Type B pancreatic cell (in vitro differentiated cells): ENCODE data around the gene ATP8B4. TPM values are rescaled to one million over a fixed set of nuclear protein-coding genes. Genes with fewer than 3 reads are reported as not detected.

ENCODE experiments used
- DNase-seq: peaks from one replicate; pipeline ENCODE4 v3.0.0; 2021; ENCODE audit warnings: mixed read lengths; ENCODE audit not compliant: unreplicated experiment; ENCODE audit errors: extremely low spot score
- H3K27ac Mint-ChIP-seq: 2 replicates; pipeline ENCODE4 v1.8.0; 2021; ENCODE audit warnings: mild to moderate bottlenecking, mixed read lengths
- H3K27me3 Mint-ChIP-seq: 2 replicates; pipeline ENCODE4 v1.8.0; 2021; ENCODE audit warnings: mixed read lengths
- H3K36me3 Mint-ChIP-seq: 2 replicates; pipeline ENCODE4 v1.8.0; 2021; ENCODE audit warnings: mixed read lengths
- H3K4me1 Mint-ChIP-seq: one replicate; pipeline ENCODE4 v1.8.0; 2021; ENCODE audit warnings: mixed read lengths; ENCODE audit not compliant: unreplicated experiment
- H3K4me3 Mint-ChIP-seq: 2 replicates; pipeline ENCODE4 v1.8.0; 2021; ENCODE audit warnings: mild to moderate bottlenecking, mixed read lengths
- H3K9me3 Mint-ChIP-seq: 2 replicates; pipeline ENCODE4 v1.8.0; 2021; ENCODE audit warnings: mixed read lengths
- total RNA-seq: library from RNA; stranded (reverse); gene quantifications from 2 replicates; pipeline ENCODE4 v1.2.1, GENCODE V29; 2021; ENCODE audit warnings: low replicate concordance
- TF ChIP-seq, protein P1 (sequence below): fragments of 200-600 bp; sonication (generic); conservative IDR thresholded peaks from 2 replicates; pipeline ENCODE4 v1.5.0; 2021; ENCODE audit warnings: antibody characterized with exemption, mild to moderate bottlenecking

ATP8B4 gene
- total RNA-seq, 1 donor from 2014 or later, result 2.2 TPM

DNA sequence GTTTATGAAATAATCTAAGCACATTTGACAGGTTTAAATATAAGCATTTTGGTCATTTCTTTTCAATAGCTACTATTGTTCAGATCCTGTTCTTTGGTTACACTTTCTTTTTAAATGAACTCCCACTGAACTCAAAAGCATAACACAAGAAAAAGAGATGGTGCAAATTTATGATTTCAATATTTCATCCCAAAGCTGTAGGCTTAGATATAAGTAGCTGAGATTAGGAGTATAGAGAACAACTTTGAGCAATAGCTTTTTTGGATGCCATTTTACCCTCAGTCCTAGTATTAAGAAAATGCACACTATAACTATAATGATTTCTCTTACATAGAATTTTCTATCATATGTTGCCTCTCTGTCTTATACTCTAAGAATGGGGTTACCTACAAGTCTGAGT lies 213.8 kb downstream of the ATP8B4 start:
- TF ChIP-seq, protein P1, sequence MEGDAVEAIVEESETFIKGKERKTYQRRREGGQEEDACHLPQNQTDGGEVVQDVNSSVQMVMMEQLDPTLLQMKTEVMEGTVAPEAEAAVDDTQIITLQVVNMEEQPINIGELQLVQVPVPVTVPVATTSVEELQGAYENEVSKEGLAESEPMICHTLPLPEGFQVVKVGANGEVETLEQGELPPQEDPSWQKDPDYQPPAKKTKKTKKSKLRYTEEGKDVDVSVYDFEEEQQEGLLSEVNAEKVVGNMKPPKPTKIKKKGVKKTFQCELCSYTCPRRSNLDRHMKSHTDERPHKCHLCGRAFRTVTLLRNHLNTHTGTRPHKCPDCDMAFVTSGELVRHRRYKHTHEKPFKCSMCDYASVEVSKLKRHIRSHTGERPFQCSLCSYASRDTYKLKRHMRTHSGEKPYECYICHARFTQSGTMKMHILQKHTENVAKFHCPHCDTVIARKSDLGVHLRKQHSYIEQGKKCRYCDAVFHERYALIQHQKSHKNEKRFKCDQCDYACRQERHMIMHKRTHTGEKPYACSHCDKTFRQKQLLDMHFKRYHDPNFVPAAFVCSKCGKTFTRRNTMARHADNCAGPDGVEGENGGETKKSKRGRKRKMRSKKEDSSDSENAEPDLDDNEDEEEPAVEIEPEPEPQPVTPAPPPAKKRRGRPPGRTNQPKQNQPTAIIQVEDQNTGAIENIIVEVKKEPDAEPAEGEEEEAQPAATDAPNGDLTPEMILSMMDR, result no peak
- Mint-ChIP-seq H3K36me3 (peaks cover 5% of the 10 kb centered on the region), H3K9me3 (peaks cover 17% of the 10 kb centered on the region), H3K27ac (no peak overlapping the region), H3K4me1 (peaks cover 24% of the 10 kb centered on the region), H3K4me3 (no peak overlapping the region), H3K27me3 (no peaks in the 10 kb centered on the region)
- no peak for DNase-seq

DNA sequence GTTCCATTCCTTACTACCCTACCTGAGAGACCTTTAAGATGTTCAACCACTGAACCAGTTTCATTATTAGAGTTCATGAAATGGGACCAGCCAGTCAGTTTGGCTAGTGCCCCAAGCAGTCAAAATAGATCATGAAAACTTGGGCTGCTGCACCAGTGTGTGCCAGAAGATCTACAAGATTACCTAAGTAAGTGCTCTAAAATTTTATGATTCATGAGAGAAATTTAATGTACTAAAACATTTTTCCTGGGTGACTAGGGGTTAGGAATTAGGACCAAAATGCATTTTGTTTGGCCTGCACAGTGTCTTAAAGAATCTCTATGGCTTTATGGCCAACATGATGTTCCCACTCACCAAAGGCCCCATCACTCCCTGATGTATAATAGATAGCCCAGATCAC lies 214.7 kb downstream of the ATP8B4 start:
- Mint-ChIP-seq H3K27me3 (no peaks in the 10 kb centered on the region), H3K9me3 (peaks cover 13% of the 10 kb centered on the region), H3K36me3 (peaks cover 3% of the 10 kb centered on the region), H3K4me3 (no peak overlapping the region), H3K27ac (no peak overlapping the region), H3K4me1 (peaks cover 29% of the 10 kb centered on the region)
- TF ChIP-seq, protein P1, result no peak
- DNase-seq, result no peak

DNA sequence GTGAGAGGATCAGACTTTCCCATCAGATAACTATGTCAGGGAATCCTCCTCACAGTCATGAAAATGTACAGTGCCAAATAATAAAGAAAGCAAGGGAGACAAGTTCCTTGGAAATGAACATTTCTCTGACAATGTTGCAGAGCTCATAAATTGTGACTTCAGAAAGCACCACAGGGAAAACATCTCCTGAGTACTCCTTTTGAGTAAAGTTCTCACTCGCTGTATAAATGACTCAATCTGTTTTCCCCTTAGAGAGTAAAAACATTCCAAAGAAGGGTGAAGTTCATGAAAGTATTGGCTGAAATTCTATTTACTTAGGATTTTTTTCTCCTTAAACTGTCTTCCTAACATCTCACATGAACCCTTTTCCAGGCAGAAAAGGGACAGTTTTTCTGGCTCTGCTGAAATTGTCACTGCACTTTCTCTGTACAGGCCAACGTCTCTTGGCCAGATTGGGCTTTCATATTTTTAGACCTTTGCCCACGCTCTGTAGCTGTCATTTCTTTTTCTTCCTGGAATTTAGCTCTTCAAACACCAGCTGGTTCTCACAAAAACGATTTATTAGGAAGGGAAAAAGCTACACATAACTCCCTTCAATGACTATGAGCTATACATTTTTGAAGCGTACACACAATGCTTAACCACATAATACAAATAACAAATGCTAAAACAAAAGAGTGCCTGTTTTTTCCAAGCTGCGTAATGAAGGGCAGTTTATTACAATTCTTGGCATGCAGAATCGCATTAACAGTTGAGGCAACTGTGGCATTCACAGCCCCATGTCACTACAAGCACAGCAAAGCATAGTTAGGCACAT lies 216.1 kb downstream of the ATP8B4 start:
- H3K27me3 Mint-ChIP-seq, result no peaks in the 10 kb centered on the region
- peak overlapping the region; percentile 29 for H3K4me3 Mint-ChIP-seq
- H3K9me3 Mint-ChIP-seq, result peaks cover 9% of the 10 kb centered on the region
- H3K36me3 Mint-ChIP-seq, result peaks cover under 1% of the 10 kb centered on the region
- TF ChIP-seq, protein P1, result no peak
- no peak for DNase-seq
- peaks cover 34% of the 10 kb centered on the region for H3K4me1 Mint-ChIP-seq
- peak overlapping the region; percentile 61 for H3K27ac Mint-ChIP-seq

DNA sequence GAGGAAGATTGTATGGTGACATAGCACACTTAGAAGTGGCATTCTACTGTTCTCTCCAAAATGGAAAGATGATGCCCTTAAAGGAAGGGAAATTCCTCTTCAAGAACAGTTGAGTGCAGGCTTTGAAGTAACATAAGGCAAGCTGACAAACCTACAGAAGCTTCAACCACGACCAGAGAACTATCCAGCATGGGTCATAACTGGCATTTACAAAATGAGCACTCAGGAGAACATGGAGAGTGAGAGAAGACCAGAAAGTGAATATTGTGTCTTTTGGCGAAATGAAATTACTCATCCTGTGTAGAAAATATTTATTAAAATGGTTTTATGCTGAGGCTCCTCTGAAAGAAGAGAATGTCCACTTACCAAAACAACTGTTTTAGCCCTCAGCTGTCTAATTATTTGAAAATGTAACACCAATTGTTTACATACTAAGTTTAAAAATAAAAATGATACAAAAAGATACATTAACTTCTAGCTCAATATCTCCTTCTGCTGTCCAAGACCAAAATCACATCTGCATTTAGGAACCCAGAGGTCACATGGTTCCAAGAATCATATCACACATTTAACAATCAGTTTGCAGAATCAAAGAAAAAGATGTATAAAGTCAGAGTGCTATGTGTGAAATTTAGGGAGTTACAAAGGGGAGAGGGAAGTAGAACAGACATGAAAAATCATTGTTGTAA lies 216.9 kb downstream of the ATP8B4 start:
- DNase-seq, result no peak
- TF ChIP-seq, protein P1, result peak; percentile 28
- H3K27me3 Mint-ChIP-seq, result no peaks in the 10 kb centered on the region
- H3K4me1 Mint-ChIP-seq, result peaks cover 34% of the 10 kb centered on the region
- H3K27ac Mint-ChIP-seq, result peak overlapping the region; percentile 61
- no peaks in the 10 kb centered on the region for H3K36me3 Mint-ChIP-seq
- H3K4me3 Mint-ChIP-seq, result no peak overlapping the region
- peaks cover 6% of the 10 kb centered on the region for H3K9me3 Mint-ChIP-seq

DNA sequence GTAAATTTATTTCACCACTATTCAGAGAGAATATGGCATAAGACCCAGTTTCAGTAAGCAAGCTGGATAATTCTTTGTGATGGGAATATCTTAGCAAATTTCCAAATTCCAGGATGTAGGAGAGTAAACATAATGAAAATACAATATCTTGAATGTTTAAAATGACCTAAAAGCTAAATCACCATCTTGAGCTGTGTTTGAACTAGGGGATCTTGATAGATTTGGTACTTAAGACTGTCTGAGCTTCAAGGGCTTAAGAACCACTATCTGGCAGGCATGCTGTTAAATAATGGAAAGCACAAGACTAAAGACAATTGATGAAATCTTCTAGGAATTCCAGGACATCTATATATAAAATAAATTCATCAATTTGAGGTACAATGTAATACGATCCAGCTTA lies 217.7 kb downstream of the ATP8B4 start:
- Mint-ChIP-seq H3K36me3 (no peaks in the 10 kb centered on the region), H3K27me3 (no peaks in the 10 kb centered on the region), H3K4me3 (no peak overlapping the region), H3K27ac (peak overlapping the region; percentile 12), H3K9me3 (no peaks in the 10 kb centered on the region), H3K4me1 (peaks cover 34% of the 10 kb centered on the region)
- DNase-seq, result no peak
- TF ChIP-seq, protein P1, result no peak
